GM12878 (cell line): ENCODE data around the gene NLRP7. TPM values are rescaled to one million over a fixed set of nuclear protein-coding genes. Genes with fewer than 3 reads are reported as not detected.
"Not testable (repeated sequence)": the region's sequence is repeated elsewhere in the genome, so short reads cannot be mapped to it uniquely, and the experiment has no call there.

ENCODE experiments used
- ATAC-seq: fragments of 200-7000 bp; cut with Tn5 transposase; 3 replicates; pipeline ENCODE4 v1.9.1; 2020; ENCODE audit warnings: mild to moderate bottlenecking, moderate library complexity
- BruUV-seq: library from RNA; stranded (reverse); fragments of 400-500 nt; replicated peaks from 2 replicates; lab custom pipeline; 2021; lab: Mats Ljungman, UMichigan
- CTCF ChIA-PET: fragments of 300-600 bp; sonication (Branson Sonifier 250); formaldehyde crosslinking; extraction: SDS; loops from one replicate; lab custom pipeline; 2021; ENCODE audit warnings: inconsistent platforms; lab: Yijun Ruan, JAX
- POLR2A ChIA-PET: fragments of 350-600 bp; formaldehyde crosslinking; extraction: SDS; loops from one replicate; lab custom pipeline; 2021; ENCODE audit warnings: inconsistent platforms; lab: Charles Lee
- RAD21 ChIA-PET: fragments of 300-600 bp; sonication (Branson Sonifier 250); formaldehyde crosslinking; loops from one replicate; lab custom pipeline; 2023; ENCODE audit warnings: antibody characterized with exemption; ENCODE audit not compliant: unreplicated experiment; lab: Charles Lee
- SMC1A ChIA-PET: fragments of 300-600 bp; sonication (Branson Sonifier 250); formaldehyde crosslinking; loops from one replicate; lab custom pipeline; 2023; ENCODE audit not compliant: unreplicated experiment, uncharacterized antibody; lab: Charles Lee
- DNase-seq: peaks from one replicate; pipeline ENCODE4 v3.0.0-alpha.2; 2011; ENCODE audit warnings: low read depth, low spot score
- FAIRE-seq: peaks from 3 replicates; lab custom pipeline; 2011; peaks lifted over from hg19 to GRCh38; lab: Jason Lieb, UNC
- H2AFZ ChIP-seq: 2 replicates; pipeline ENCODE4 v1.6.0; 2011; ENCODE audit warnings: low read depth, low read length, control low read depth; ENCODE audit not compliant: control insufficient read depth
- H3K27ac ChIP-seq: 2 replicates; pipeline ENCODE4 v1.5.1; 2011; ENCODE audit warnings: control low read depth; ENCODE audit not compliant: control insufficient read depth, insufficient read depth
- H3K27me3 ChIP-seq, 2 experiments: replicated peaks in 1 of 2; 2 replicates each; pipeline versions ENCODE4 v1.6.0 to v1.6.1; 2011; ENCODE audit warnings: low read length in 1 of 2; ENCODE audit not compliant: control insufficient read depth in 2 of 2, insufficient read depth in 2 of 2
- H3K36me3 ChIP-seq, 2 experiments: 2 replicates each; pipeline ENCODE4 v1.5.1; 2011; ENCODE audit warnings: low read length in 1 of 2; ENCODE audit not compliant: control insufficient read depth in 2 of 2, insufficient read depth in 2 of 2
- H3K4me1 ChIP-seq: 2 replicates; pipeline ENCODE4 v1.6.1; 2011; ENCODE audit warnings: mild to moderate bottlenecking, low read length, moderate library complexity, mixed read lengths; ENCODE audit not compliant: control insufficient read depth, insufficient read depth
- H3K4me2 ChIP-seq: 2 replicates; pipeline ENCODE4 v1.6.0; 2011; ENCODE audit warnings: control low read depth; ENCODE audit not compliant: control insufficient read depth, insufficient read depth
- H3K4me3 ChIP-seq: fragments of 200-600 bp; sonication (generic); 2 replicates; pipeline ENCODE4 v1.5.1; 2016
- H3K79me2 ChIP-seq: 2 replicates; pipeline ENCODE4 v1.6.0; 2011; ENCODE audit warnings: low read length; ENCODE audit not compliant: control insufficient read depth, insufficient read depth
- H3K9ac ChIP-seq: 2 replicates; pipeline ENCODE4 v1.8.0; 2011; ENCODE audit warnings: low read length, control low read depth, mixed read lengths; ENCODE audit not compliant: control insufficient read depth, insufficient read depth
- H3K9me3 ChIP-seq: replicated peaks from 3 replicates; pipeline ENCODE4 v1.5.1; 2011; ENCODE audit warnings: mild to moderate bottlenecking, low read length; ENCODE audit not compliant: control insufficient read depth, insufficient read depth
- H4K20me1 ChIP-seq: 2 replicates; pipeline ENCODE4 v1.6.0; 2011; ENCODE audit not compliant: control insufficient read depth, insufficient read depth
- EED ChIP-seq: sonication (generic); IDR thresholded peaks from 2 replicates; pipeline ENCODE4 v1.6.1; 2016; ENCODE audit warnings: antibody characterized with exemption, low read depth
- POLR2AphosphoS5 ChIP-seq: IDR thresholded peaks from 2 replicates; pipeline ENCODE4 v1.6.1; 2011; ENCODE audit warnings: mild to moderate bottlenecking, low read length, inconsistent platforms
- RAD21 ChIP-seq: IDR thresholded peaks from 2 replicates; pipeline ENCODE4 v1.6.1; 2011; ENCODE audit warnings: mild to moderate bottlenecking, low read depth, low read length, moderate library complexity; ENCODE audit not compliant: insufficient read depth
- RFX5 ChIP-seq: IDR thresholded peaks from 2 replicates; pipeline ENCODE4 v1.6.1; 2011; ENCODE audit warnings: low read depth, low read length, improper control_type of control experiment
- WGBS: methylation state at CpG from one replicate; pipeline ENCODE4 v1.1.6; 2016; ENCODE audit warnings: low lambda C conversion rate; ENCODE audit not compliant: insufficient replicate concordance, insufficient coverage; ENCODE audit errors: missing lambda C conversion rate; 5-methylcytosine and 5-hydroxymethylcytosine counted together
- in situ Hi-C: fragments of 300-500 bp; cut with MboI; formaldehyde crosslinking; loops from 9 replicates; pipeline ENCODE4 v1.14.3; 2018; ENCODE audit warnings: mixed read lengths
- intact Hi-C: fragments of 100-400 bp; cut with micrococcal nuclease; formaldehyde crosslinking; loops from one replicate; pipeline ENCODE4 v1.14.2; 2022; ENCODE audit not compliant: unreplicated experiment
- polyA plus RNA-seq, 11 experiments: library from polyadenylated mRNA; depleted of rRNA in 4 of 11; unstranded in 6 of 11; stranded (reverse) in 5 of 11; fragments of >200 nt; fragmentation: Nextera tagmentation in 4 of 11; fragmentation: Illumina TruSeq in 1 of 11; extraction: Ambion mirVana in 4 of 11; extraction: Trizol in 1 of 11; gene quantifications; 1 replicate in 1 of 11; 2 replicates in 10 of 11; pipeline versions ENCODE4 v1.2.1 to v1.2.3, GENCODE V29; 2011 to 2016; ENCODE audit warnings: inconsistent platforms in 2 of 11, missing spikeins in 2 of 11, low read depth in 1 of 11
- total RNA-seq, 4 experiments: library from RNA; depleted of rRNA in 3 of 4; stranded (reverse); fragments of >200 nt in 3 of 4; fragmentation: Illumina TruSeq in 1 of 4; extraction: Trizol in 1 of 4; gene quantifications; 2 replicates each; pipeline versions ENCODE4 v1.2.1 to v1.2.3, GENCODE V29; 2013 to 2021
- TF ChIP-seq, protein P1 (sequence below): IDR thresholded peaks from 2 replicates; pipeline ENCODE4 v1.6.1; 2012; ENCODE audit warnings: low read length, inconsistent platforms

The NLRP7 gene
- total and polyA plus RNA-seq, 10 of the 15 experiments (the other 5 are each of a cell fraction or from before 2014, with no cell fraction given), result 0.08 to 3.4 (median 0.31) TPM

DNA sequence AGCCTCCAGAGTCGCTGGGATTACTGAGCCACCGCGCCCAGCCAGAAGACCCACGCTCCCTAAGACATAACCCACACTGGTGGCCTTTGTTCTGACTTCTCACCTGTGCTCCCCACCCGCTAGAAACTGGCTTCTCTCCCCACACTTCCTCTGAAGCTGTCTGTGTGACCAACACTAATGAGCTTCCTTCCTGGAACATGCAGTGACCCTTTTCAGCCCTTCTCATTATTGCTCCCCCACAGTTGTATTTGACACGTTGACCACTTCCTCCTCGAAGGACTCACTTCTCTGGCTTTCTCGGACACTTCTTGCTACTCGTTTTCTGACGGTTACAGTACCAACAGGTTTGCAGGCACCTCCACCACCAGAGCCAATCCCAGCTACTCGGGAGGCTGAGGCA lies 30.5 kb downstream of the NLRP7 start (continued):
- TF ChIP-seq EED (no peak), RFX5 (no peak)
- TF ChIP-seq, protein P1, sequence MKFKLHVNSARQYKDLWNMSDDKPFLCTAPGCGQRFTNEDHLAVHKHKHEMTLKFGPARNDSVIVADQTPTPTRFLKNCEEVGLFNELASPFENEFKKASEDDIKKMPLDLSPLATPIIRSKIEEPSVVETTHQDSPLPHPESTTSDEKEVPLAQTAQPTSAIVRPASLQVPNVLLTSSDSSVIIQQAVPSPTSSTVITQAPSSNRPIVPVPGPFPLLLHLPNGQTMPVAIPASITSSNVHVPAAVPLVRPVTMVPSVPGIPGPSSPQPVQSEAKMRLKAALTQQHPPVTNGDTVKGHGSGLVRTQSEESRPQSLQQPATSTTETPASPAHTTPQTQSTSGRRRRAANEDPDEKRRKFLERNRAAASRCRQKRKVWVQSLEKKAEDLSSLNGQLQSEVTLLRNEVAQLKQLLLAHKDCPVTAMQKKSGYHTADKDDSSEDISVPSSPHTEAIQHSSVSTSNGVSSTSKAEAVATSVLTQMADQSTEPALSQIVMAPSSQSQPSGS, result no peak

DNA sequence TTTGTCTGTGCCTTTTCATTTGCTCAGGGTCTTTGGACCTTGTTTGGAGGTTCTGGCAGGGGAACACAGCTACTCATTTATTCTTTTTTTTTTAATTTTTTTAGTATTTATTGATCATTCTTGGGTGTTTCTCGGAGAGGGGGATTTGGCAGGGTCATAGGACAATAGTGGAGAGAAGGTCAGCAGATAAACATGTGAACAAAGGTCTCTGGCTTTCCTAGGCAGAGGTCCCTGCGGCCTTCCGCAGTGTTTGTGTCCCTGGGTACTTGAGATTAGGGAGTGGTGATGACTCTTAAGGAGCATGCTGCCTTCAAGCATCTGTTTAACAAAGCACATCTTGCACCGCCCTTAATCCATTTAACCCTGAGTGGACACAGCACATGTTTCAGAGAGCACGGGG lies 39.4 kb downstream of the NLRP7 start:
- H3K4me1 ChIP-seq, H3K9me3 ChIP-seq, H4K20me1 ChIP-seq, H3K4me2 ChIP-seq, H3K9ac ChIP-seq, H3K36me3 ChIP-seq, H3K27ac ChIP-seq, H3K27me3 ChIP-seq, in situ Hi-C loops, ATAC-seq, intact Hi-C loops, DNase-seq, H2AFZ ChIP-seq, H3K4me3 ChIP-seq, BruUV-seq, SMC1A ChIA-PET, CTCF ChIA-PET, FAIRE-seq, RAD21 ChIA-PET, H3K79me2 ChIP-seq: not testable (repeated sequence)
- POLR2A ChIA-PET, result interaction anchor here (0.7 kb wide), 1 partner anchor 14 kb away, joined by 5 read pairs; no protein-coding TSS in a partner anchor
- no CpG with 5 or more reads among the region's 5 CpGs for WGBS

DNA sequence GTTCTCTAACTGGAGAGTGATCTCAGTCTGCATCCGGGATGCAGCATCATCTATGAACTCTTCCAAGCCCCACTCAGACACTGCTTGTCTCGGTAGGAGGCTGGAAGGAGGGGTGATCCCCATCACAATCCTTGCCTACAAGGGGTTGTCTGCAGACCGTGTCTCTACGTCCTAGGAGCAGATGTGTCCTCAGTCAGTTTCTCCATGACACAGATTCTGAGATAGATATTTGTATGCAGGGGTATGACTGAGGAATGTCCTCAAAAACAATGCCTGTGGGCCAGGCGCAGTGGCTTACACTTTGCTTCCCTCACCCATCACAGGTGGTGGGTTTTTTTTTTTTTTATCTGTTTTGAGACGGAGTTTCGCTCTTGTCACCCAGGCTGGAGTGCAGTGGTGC lies 40.5 kb downstream of the NLRP7 start:
- DNase-seq (no peak), ATAC-seq (no peak), FAIRE-seq (no peak)
- in situ Hi-C loops, result no loop called here
- Histone ChIP-seq H3K9me3 (no peaks in the 10 kb centered on the region), H3K4me2 (no peak overlapping the region), H3K79me2 (no peaks in the 10 kb centered on the region), H3K27ac (no peak overlapping the region), H2AFZ (no peak overlapping the region), H3K9ac (no peak overlapping the region), H4K20me1 (no peaks in the 10 kb centered on the region), H3K4me1 (peaks cover 4% of the 10 kb centered on the region; the same call in 1 of the 2 replicates), H3K4me3 (no peak overlapping the region), H3K36me3 (no peaks in the 10 kb centered on the region), H3K27me3 (no peaks in the 10 kb centered on the region)
- ChIA-PET CTCF (no interaction called here), POLR2A (no interaction called here), RAD21 (no interaction called here), SMC1A (interaction anchor here (0.5 kb wide), 1 partner anchor 12 kb away, joined by 3 read pairs; no protein-coding TSS in a partner anchor)
- TF ChIP-seq, protein P1, result no peak
- no peak for TF ChIP-seq RAD21
- TF ChIP-seq POLR2AphosphoS5, result no peak
- intact Hi-C loops, result no loop called here
- WGBS, result 37% methylated on average over 7 of the region's 7 CpGs
- BruUV-seq, result no TSS peak
